ENCODE data around the gene CNOT4.

DNA sequence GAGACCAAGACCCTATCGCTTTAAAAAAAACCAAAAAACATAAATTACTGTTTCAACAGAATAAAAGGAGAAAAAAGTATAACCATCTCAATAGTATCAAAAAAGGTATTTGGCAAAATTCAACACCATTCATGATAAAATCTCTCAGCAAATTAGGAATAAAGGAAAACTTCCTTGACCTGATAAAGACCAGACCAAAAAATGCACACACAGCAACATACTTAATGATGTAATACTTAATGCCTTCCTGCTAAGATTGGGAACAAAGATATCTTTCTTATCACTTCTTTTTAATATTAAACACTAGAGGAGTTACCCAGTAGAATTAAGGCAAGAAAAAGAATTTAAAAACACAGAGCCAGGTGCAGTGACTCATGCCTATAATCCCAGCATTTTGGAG is 79.3 kb downstream of the CNOT4 start:
- TF ChIP-seq CTCF (IDR thresholded peaks at IDR 0.05) (no peak), POLR2A (IDR thresholded peaks at IDR 0.05) (no peak)

All from adrenal gland (tissue), 5 donors.